ENCODE measurements around the gene FBXL4.
"Not testable (repeated sequence)": the region's sequence is repeated elsewhere in the genome, so short reads cannot be mapped to it uniquely, and the experiment has no call there.

Gene FBXL4

DNA sequence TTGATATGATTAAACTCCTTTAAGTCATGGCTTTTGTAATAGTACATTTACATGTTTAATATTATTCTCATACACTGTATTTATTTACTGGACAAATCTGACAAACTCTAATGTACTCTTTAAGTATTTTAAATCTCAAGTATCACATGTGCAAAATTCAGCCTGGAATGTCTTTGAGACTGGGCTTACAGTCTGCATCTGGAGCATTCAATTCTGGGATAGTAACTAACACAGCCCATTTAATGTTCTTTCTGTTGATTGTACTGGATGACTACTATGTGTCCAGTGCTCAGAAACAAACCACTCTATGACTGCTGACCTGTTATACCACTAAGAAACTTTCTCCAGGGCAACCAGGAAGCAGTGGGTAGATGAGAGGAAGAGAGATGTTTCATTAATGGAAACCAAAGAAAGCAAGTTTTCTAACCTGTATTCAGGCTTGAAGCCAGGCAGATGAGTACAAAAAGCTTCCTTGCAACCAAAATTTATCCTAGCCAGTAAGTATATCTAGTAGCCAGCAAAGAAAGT lies 26.8 kb downstream of the FBXL4 start:
- no peak overlapping the region for H3K9ac ChIP-seq
- peak overlapping the region in 7 of 11 experiments; percentile 1 to 35 (median 12); a peak in 7 of 22 replicates for H3K4me2 ChIP-seq
- no peak overlapping the region for H3K27ac ChIP-seq
- H3K36me3 ChIP-seq, result peaks cover 15 to 47% (median 28%) of the 10 kb centered on the region in 11 experiments; a peak in 19 of 22 replicates
- no peak for TF ChIP-seq Cebpa-rat (IDR thresholded peaks at IDR 0.05)
- H3K9me3 ChIP-seq (replicated peaks in 1 of 11), result peaks cover 0 to 7% (median 0%) of the 10 kb centered on the region in 11 experiments; a peak in 2 of 22 replicates
- peaks cover 7 to 25% (median 13%) of the 10 kb centered on the region in 10 experiments; a peak in 18 of 20 replicates for H3K4me1 ChIP-seq
- H4K20me1 ChIP-seq, result peaks cover 0 to 7% (median 0%) of the 10 kb centered on the region in 11 experiments; a peak in 2 of 22 replicates
- H3K27me3 ChIP-seq, result no peaks in the 10 kb centered on the region
- no peak overlapping the region for H3K4me3 ChIP-seq

DNA sequence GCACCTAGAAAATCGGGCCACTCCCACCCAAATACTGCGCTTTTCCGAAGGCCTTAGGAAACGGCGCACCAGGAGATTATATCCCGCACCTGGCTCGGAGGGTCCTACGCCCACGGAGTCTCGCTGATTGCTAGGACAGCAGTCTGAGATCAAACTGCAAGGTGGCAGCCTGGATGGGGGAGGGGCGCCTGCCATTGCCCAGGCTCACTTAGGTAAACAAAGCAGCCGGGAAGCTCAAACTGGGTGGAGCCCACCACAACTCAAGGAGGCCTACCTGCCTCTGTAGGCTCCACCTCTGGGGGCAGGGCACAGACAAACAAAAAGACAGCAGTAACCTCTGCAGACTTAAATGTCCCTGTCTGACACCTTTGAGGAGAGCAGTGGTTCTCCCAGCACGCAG lies 36.8 kb downstream of the FBXL4 start:
- Histone ChIP-seq H3K9me3 (replicated peaks in 1 of 11) (peaks cover 12 to 37% (median 28%) of the 10 kb centered on the region in 11 experiments; a peak in 21 of 22 replicates), H3K36me3 (peaks cover under 1 to 32% (median 13%) of the 10 kb centered on the region in 11 experiments; a peak in 18 of 22 replicates), H3K4me1 (peaks cover 0 to 13% (median 0%) of the 10 kb centered on the region in 10 experiments; a peak in 5 of 20 replicates)
- H3K9ac ChIP-seq, H3K4me2 ChIP-seq, H4K20me1 ChIP-seq, H3K27ac ChIP-seq, H3K27me3 ChIP-seq, H3K4me3 ChIP-seq: not testable (repeated sequence)

DNA sequence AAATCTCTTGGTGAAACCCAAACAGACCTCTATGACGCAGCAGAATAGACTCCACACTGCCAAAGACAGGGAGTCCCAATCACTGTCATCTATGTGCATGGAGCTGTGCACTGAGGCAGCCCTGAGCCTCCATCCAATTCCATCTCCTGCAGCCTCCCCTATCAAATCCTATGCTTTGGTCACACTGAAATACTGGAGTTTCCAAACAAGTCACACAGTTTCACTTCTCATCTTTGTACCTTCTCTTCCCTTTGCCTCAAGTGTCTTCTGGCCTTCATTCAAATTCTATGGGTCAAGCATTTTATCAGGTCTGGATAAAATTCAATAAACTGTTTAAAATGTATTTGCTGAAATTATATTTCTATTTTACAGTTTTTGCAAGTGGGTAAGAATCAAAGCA lies 38.5 kb downstream of the FBXL4 start:
- Histone ChIP-seq H3K36me3 (peaks cover 18 to 47% (median 27%) of the 10 kb centered on the region in 11 experiments; a peak in 20 of 22 replicates), H3K9ac (no peak overlapping the region), H3K27me3 (no peaks in the 10 kb centered on the region), H3K4me2 (peak overlapping the region in 2 of 11 experiments; percentile 11 to 29; a peak in 3 of 22 replicates), H3K4me3 (no peak overlapping the region), H3K4me1 (peaks cover 0 to 13% (median 0%) of the 10 kb centered on the region in 10 experiments; a peak in 5 of 20 replicates), H3K27ac (no peak overlapping the region), H3K9me3 (replicated peaks in 1 of 11) (peaks cover 11 to 37% (median 27%) of the 10 kb centered on the region in 11 experiments; a peak in 21 of 22 replicates), H4K20me1 (no peaks in the 10 kb centered on the region)
- no peak for TF ChIP-seq Cebpa-rat (IDR thresholded peaks at IDR 0.05)

DNA sequence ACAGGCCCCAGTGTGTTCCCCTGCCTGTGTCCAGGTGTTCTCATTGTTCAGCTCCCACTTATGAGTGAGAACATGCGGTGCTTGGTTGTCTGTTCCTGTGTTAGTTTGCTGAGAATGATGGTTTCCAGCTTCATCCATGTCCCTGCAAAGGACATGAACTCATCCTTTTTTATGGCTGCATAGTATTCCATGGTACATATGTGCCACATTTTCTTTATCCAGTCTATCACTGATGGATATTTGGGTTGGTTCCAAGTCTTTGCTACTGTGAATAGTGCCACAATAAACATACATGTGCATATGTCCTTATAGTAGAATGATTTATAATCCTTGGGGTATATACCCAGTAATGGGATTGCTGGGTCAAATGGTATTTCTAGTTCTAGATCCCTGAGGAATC lies 41.4 kb downstream of the FBXL4 start:
- Histone ChIP-seq H3K4me1 (peaks cover 0 to 13% (median 0%) of the 10 kb centered on the region in 10 experiments; a peak in 5 of 20 replicates), H3K9me3 (replicated peaks in 1 of 11) (peaks cover 0 to 12% (median 7%) of the 10 kb centered on the region in 11 experiments; a peak in 10 of 22 replicates), H3K36me3 (peaks cover 28 to 67% (median 48%) of the 10 kb centered on the region in 11 experiments; a peak in 21 of 22 replicates)
- H3K27me3 ChIP-seq, H3K9ac ChIP-seq, H4K20me1 ChIP-seq, H3K4me3 ChIP-seq, H3K27ac ChIP-seq, H3K4me2 ChIP-seq: not testable (repeated sequence)

DNA sequence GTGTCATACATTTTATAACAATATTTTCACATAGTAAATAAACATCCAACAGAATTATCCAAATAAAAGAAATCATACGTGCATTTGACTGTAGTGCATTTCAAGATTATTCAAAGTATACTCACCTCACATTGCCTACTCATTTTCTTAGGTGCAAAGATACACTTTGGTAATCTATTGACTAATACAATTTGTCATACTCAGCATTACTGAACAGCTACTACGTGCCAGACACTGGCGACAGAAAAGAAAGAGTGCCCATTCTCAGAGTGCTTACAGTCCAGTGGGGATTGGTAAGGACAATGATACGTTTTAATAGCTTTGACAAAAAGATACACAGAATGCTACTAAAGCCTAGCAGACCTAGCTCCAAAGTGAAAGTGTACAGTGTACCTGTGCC lies 42.0 kb downstream of the FBXL4 start:
- Histone ChIP-seq H3K27me3 (no peaks in the 10 kb centered on the region), H3K27ac (no peak overlapping the region), H3K9me3 (replicated peaks in 1 of 11) (peaks cover 0 to 6% (median 3%) of the 10 kb centered on the region in 11 experiments; a peak in 10 of 22 replicates), H3K9ac (no peak overlapping the region), H3K4me1 (peaks cover 0 to 13% (median 0%) of the 10 kb centered on the region in 10 experiments; a peak in 5 of 20 replicates), H3K4me3 (no peak overlapping the region), H4K20me1 (no peaks in the 10 kb centered on the region), H3K36me3 (peaks cover 32 to 67% (median 54%) of the 10 kb centered on the region in 11 experiments), H3K4me2 (no peak overlapping the region)
- no peak for TF ChIP-seq Cebpa-rat (IDR thresholded peaks at IDR 0.05)

DNA sequence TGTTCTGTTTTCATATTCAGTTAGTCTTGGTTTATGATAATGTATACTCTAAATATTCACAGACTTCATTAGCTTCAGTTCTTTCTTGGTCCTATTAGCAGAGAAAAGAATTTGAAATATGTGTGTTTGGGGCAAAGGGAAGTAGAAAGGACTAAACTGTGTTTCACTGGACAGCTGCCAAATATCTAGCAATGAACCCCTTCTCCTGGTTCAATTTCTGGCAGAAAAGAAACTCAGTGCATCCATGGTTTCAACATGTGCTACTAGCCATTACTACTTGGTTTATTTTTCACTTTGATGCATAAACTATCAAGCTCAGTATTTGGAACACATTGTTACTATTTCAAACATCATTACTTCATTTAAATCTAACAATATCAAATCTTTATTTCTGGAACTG lies 43.6 kb downstream of the FBXL4 start:
- H3K27ac ChIP-seq, result no peak overlapping the region
- peaks cover 0 to 8% (median 3%) of the 10 kb centered on the region in 11 experiments; a peak in 6 of 22 replicates for H3K9me3 ChIP-seq (replicated peaks in 1 of 11)
- peaks cover 48 to 78% (median 66%) of the 10 kb centered on the region in 11 experiments for H3K36me3 ChIP-seq
- no peak overlapping the region for H3K4me3 ChIP-seq
- no peaks in the 10 kb centered on the region for H4K20me1 ChIP-seq
- H3K4me2 ChIP-seq, result no peak overlapping the region
- H3K27me3 ChIP-seq, result no peaks in the 10 kb centered on the region
- H3K9ac ChIP-seq, result no peak overlapping the region
- peaks cover 0 to 2% (median 0%) of the 10 kb centered on the region in 10 experiments; a peak in 4 of 20 replicates for H3K4me1 ChIP-seq
- no peak for TF ChIP-seq Cebpa-rat (IDR thresholded peaks at IDR 0.05)

DNA sequence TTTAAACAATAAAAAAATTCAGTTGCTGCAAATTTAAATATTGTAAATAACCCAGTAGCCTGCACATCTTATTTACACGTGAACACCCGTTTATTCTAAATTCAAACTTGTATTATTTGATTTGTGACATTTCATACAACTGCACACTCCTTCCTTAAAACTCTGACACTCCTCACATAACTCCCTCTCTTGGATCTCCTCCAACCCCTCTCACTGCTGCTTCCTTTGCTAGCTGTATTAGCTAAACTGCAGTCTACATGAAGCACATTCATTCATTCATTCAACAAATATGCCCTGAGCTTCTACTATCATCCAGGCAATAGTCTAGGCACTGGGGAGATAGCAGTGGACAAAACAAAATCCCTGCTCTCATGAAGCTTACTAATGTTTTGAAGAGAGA lies 47.0 kb downstream of the FBXL4 start:
- Histone ChIP-seq H3K9me3 (replicated peaks in 1 of 11) (peaks cover 0 to 13% (median 8%) of the 10 kb centered on the region in 11 experiments; a peak in 11 of 22 replicates), H3K27me3 (no peaks in the 10 kb centered on the region), H3K27ac (no peak overlapping the region), H3K4me3 (no peak overlapping the region), H3K36me3 (peaks cover 58 to 90% (median 82%) of the 10 kb centered on the region in 11 experiments), H4K20me1 (no peaks in the 10 kb centered on the region), H3K4me2 (no peak overlapping the region), H3K9ac (no peak overlapping the region), H3K4me1 (peaks cover 0 to 14% (median 6%) of the 10 kb centered on the region in 10 experiments; a peak in 12 of 20 replicates)
- no peak for TF ChIP-seq Cebpa-rat (IDR thresholded peaks at IDR 0.05)

DNA sequence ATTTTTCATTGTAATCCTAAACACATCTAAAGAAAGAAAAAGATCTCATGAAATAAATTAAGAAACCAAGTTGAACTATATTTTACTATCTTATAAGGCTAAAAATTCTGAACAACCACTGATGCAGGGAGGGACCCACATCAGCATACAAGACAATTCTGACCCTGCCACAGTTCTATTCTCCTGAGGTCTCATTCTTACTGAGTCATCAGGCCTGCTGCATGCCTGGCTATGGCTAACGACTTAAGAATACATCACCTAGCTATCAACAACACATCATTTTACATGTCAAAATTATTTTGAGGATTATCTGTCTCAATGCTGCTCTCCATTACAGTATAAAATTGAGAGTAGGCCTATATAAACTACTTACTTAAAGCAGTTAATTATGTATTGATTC lies 52.9 kb downstream of the FBXL4 start:
- peaks cover 0 to 14% (median 6%) of the 10 kb centered on the region in 10 experiments; a peak in 12 of 20 replicates for H3K4me1 ChIP-seq
- H3K9me3 ChIP-seq (replicated peaks in 1 of 11), result peaks cover 0 to 12% (median 8%) of the 10 kb centered on the region in 11 experiments; a peak in 10 of 22 replicates
- TF ChIP-seq Cebpa-rat (IDR thresholded peaks at IDR 0.05), result no peak
- peaks cover 31 to 83% (median 52%) of the 10 kb centered on the region in 11 experiments for H3K36me3 ChIP-seq
- H3K27ac ChIP-seq, result no peak overlapping the region
- no peaks in the 10 kb centered on the region for H4K20me1 ChIP-seq
- no peaks in the 10 kb centered on the region for H3K27me3 ChIP-seq
- H3K9ac ChIP-seq, result no peak overlapping the region
- H3K4me3 ChIP-seq, result no peak overlapping the region
- H3K4me2 ChIP-seq, result no peak overlapping the region

DNA sequence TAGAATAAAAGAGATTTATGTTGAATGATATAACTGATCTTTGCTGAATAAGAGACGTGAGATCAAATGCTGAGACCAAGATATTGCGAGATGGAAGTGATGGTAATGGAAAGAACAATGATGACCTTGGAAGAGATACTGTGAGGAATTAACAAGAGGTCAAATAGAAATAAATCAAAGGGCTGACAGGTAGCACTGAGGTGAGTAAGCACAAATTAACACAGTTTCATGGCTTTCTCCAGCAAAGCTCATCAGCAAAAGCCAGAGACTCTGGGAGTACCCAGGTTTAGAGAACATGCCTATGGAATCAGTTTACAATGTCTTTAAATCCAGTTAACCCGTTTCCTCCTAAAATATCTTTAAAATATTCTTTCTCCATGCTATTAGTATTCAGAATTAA lies 60.1 kb downstream of the FBXL4 start:
- no peak overlapping the region for H3K4me2 ChIP-seq
- peaks cover 0 to 9% (median 0%) of the 10 kb centered on the region in 11 experiments; a peak in 1 of 22 replicates for H3K9me3 ChIP-seq (replicated peaks in 1 of 11)
- H3K27ac ChIP-seq, result no peak overlapping the region
- no peak overlapping the region for H3K9ac ChIP-seq
- H3K4me1 ChIP-seq, result no peaks in the 10 kb centered on the region
- H4K20me1 ChIP-seq, result no peaks in the 10 kb centered on the region
- TF ChIP-seq Cebpa-rat (IDR thresholded peaks at IDR 0.05), result no peak
- no peaks in the 10 kb centered on the region for H3K27me3 ChIP-seq
- peaks cover 25 to 67% (median 39%) of the 10 kb centered on the region in 11 experiments; a peak in 21 of 22 replicates for H3K36me3 ChIP-seq
- H3K4me3 ChIP-seq, result no peak overlapping the region

Data from BLaER1 treated with 17β-estradiol and CSF1 and Interleukin-3, amounts not matched to agents 10 nM and 100 nM (cell line).